Mesendoderm (in vitro differentiated cells): ENCODE data around the gene AGAP1.
A peak's percentile ranks its signal among the peaks of the same experiment; 100 is the strongest.

ENCODE experiments used
- DNase-seq: peaks from one replicate; pipeline ENCODE4 v3.0.0; 2013
- H2AK5ac ChIP-seq: 2 replicates; pipeline ENCODE4 v1.6.1; 2013; ENCODE audit warnings: low read length, inconsistent platforms
- H2BK120ac ChIP-seq: 2 replicates; pipeline ENCODE4 v1.6.1; 2013; ENCODE audit warnings: low read depth, mild to moderate bottlenecking, low read length, moderate library complexity, mixed read lengths
- H2BK15ac ChIP-seq: replicated peaks from 2 replicates; pipeline ENCODE4 v1.6.1; 2013; ENCODE audit warnings: low read depth, mild to moderate bottlenecking, moderate library complexity
- H2BK5ac ChIP-seq: 2 replicates; pipeline ENCODE4 v1.6.1; 2013; ENCODE audit warnings: low read length, inconsistent platforms
- H3K18ac ChIP-seq: 2 replicates; pipeline ENCODE4 v1.6.1; 2013; ENCODE audit warnings: mild to moderate bottlenecking, low read length, mixed read lengths
- H3K23ac ChIP-seq: one replicate; pipeline ENCODE4 v1.6.1; 2013; ENCODE audit warnings: low read length
- H3K27ac ChIP-seq: 2 replicates; pipeline ENCODE4 v1.5.1; 2013; ENCODE audit warnings: low read depth, mild to moderate bottlenecking, inconsistent platforms, low read length, moderate library complexity
- H3K27me3 ChIP-seq: 2 replicates; pipeline ENCODE4 v1.6.1; 2013; ENCODE audit warnings: low read length, control low read depth, mild to moderate bottlenecking, inconsistent platforms; ENCODE audit not compliant: insufficient read depth, poor library complexity
- H3K36me3 ChIP-seq: 2 replicates; pipeline ENCODE4 v1.6.1; 2013; ENCODE audit warnings: low read length, inconsistent platforms; ENCODE audit not compliant: control insufficient read depth, insufficient read depth
- H3K4ac ChIP-seq: one replicate; pipeline ENCODE4 v1.6.1; 2013; ENCODE audit warnings: low read depth, mild to moderate bottlenecking, low read length, moderate library complexity
- H3K4me1 ChIP-seq: 2 replicates; pipeline ENCODE4 v1.6.1; 2013; ENCODE audit warnings: low read depth, low read length, inconsistent platforms; ENCODE audit not compliant: control insufficient read depth
- H3K4me2 ChIP-seq: 2 replicates; pipeline ENCODE4 v1.6.1; 2013; ENCODE audit warnings: low read length
- H3K4me3 ChIP-seq: 2 replicates; pipeline ENCODE4 v1.5.1; 2013; ENCODE audit warnings: mild to moderate bottlenecking, low read length
- H3K56ac ChIP-seq: one replicate; pipeline ENCODE4 v1.6.1; 2013; ENCODE audit warnings: low read length
- H3K79me1 ChIP-seq: 2 replicates; pipeline ENCODE4 v1.6.1; 2013; ENCODE audit warnings: low read length, inconsistent platforms
- H3K79me2 ChIP-seq: 2 replicates; pipeline ENCODE4 v1.6.1; 2013; ENCODE audit warnings: mild to moderate bottlenecking, low read length; ENCODE audit not compliant: control insufficient read depth, insufficient read depth
- H3K9ac ChIP-seq: 2 replicates; pipeline ENCODE4 v1.6.1; 2013; ENCODE audit warnings: low read length, inconsistent platforms
- H4K5ac ChIP-seq: one replicate; pipeline ENCODE4 v1.6.1; 2013; ENCODE audit warnings: low read length
- H4K8ac ChIP-seq: one replicate; pipeline ENCODE4 v1.6.1; 2013; ENCODE audit warnings: low read depth, mild to moderate bottlenecking, control low read depth, low read length, moderate library complexity
- WGBS: extraction: QIAGEN DNeasy Blood & Tissue Kit; methylation state at CpG from one replicate; pipeline ENCODE4 v1.1.7; 2013; ENCODE audit warnings: low lambda C conversion rate, missing lambda C conversion rate; ENCODE audit not compliant: insufficient coverage; ENCODE audit errors: extremely low coverage; 5-methylcytosine and 5-hydroxymethylcytosine counted together

Gene AGAP1

GRCh38 chr2:236177604-236177966 is 683.7 kb downstream of the AGAP1 start:
- H2BK5ac ChIP-seq, result no peak overlapping the region
- no peak overlapping the region for H4K8ac ChIP-seq
- H4K5ac ChIP-seq, result no peak overlapping the region
- peak overlapping the region; percentile 29 for H3K4me2 ChIP-seq
- WGBS, result no CpG with 5 or more reads among the region's 20 CpGs
- H3K79me1 ChIP-seq, result no peaks in the 10 kb centered on the region
- no peak overlapping the region for H3K23ac ChIP-seq
- no peaks in the 10 kb centered on the region for H3K79me2 ChIP-seq
- H3K4me3 ChIP-seq, result no peak overlapping the region
- DNase-seq, result peak; percentile 94
- H2BK120ac ChIP-seq, result no peak overlapping the region
- H2AK5ac ChIP-seq, result no peak overlapping the region
- H3K9ac ChIP-seq, result no peak overlapping the region
- H3K36me3 ChIP-seq, result no peaks in the 10 kb centered on the region
- H3K4ac ChIP-seq, result no peak overlapping the region
- peaks cover 41% of the 10 kb centered on the region for H3K27me3 ChIP-seq
- no peak overlapping the region for H3K56ac ChIP-seq
- no peak overlapping the region for H3K18ac ChIP-seq
- no peak overlapping the region for H3K27ac ChIP-seq
- no peak overlapping the region for H2BK15ac ChIP-seq
- H3K4me1 ChIP-seq, result peaks cover 2% of the 10 kb centered on the region

- Histone ChIP-seq H3K9ac (peak overlapping the region; percentile 39), H3K56ac (peak overlapping the region; percentile 65), H3K4me2 (peak overlapping the region; percentile 58), H3K4ac (no peak overlapping the region), H3K79me2 (no peaks in the 10 kb centered on the region), H3K23ac (no peak overlapping the region), H2BK15ac (no peak overlapping the region), H3K27me3 (peaks cover 35% of the 10 kb centered on the region), H4K5ac (no peak overlapping the region), H2AK5ac (no peak overlapping the region), H3K27ac (no peak overlapping the region), H4K8ac (no peak overlapping the region), H3K4me3 (no peak overlapping the region), H3K18ac (no peak overlapping the region), H3K4me1 (peaks cover 2% of the 10 kb centered on the region), H3K79me1 (no peaks in the 10 kb centered on the region), H2BK5ac (no peak overlapping the region), H3K36me3 (no peaks in the 10 kb centered on the region), H2BK120ac (no peak overlapping the region)
- WGBS, result no CpG with 5 or more reads among the region's 65 CpGs
- peak; percentile 84 for DNase-seq
Measured at GRCh38 chr2:236177967-236178889, 684.4 kb downstream of the AGAP1 start.

DNA sequence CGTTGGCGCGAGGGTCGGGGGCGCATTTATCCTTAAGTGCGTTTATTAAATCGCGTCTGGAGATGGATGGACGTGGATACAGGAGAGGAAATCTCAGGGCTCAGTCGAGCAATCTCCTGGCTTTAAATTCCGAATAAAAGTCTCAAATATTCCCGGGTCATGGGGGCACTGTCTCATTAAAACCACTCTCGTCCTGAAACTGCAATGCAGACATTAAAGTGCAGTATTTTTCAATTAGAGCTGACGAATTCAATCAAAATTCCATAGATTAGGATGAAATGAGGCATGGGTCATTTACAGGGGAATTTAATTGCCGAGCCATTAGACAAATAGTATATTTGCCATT is 685.0 kb downstream of the AGAP1 start:
- Histone ChIP-seq H4K5ac (no peak overlapping the region), H4K8ac (no peak overlapping the region), H2AK5ac (no peak overlapping the region), H3K56ac (no peak overlapping the region), H3K4ac (no peak overlapping the region), H3K9ac (peak overlapping the region; percentile 13), H3K23ac (no peak overlapping the region), H2BK15ac (no peak overlapping the region), H3K4me1 (peaks cover 2% of the 10 kb centered on the region), H3K18ac (no peak overlapping the region), H3K79me1 (no peaks in the 10 kb centered on the region), H3K36me3 (no peaks in the 10 kb centered on the region), H3K27me3 (peaks cover 29% of the 10 kb centered on the region), H2BK120ac (no peak overlapping the region), H2BK5ac (no peak overlapping the region), H3K27ac (no peak overlapping the region), H3K4me3 (no peak overlapping the region), H3K4me2 (no peak overlapping the region), H3K79me2 (no peaks in the 10 kb centered on the region)
- no CpG with 5 or more reads among the region's 15 CpGs for WGBS
- no peak for DNase-seq

DNA sequence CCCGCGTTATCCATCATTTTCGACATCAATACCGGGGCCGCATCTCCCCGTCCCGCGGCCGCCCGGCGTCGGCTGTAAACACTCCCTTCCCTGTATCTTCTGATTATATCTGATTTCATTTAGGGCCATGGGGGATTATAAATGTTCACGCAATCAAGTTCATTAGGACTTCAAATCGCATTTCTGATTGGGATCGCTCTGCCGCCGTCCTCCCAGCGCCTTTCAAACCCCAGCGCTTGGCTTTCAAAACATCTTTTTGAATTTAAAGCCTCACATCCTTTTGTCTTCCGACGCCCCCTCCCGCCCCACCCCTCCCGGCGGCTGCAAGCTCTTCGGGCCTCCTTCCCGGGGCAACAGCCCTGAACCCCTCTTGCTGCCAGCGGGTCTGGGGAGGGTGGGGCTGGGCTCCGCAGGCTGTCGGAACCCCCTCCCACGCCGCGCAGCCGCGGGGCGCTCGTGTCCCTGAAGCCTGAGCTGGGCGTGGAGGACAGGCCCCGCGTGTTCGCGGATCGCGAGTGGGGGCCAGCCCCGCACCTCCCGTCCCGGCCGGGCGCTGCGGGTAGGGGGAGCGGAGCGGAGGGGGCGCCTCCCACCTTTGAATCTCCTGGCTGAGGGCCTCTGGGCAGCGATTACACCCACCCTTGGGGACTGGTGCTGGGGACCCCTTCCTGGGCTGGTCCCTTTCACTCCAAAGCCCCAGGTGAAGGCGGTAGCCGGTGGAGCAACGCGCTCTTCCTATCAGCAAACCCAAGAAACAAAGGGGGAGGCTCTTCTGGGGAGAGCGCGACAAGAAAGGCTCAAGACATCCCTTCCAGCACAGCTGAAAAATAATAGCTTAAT is 685.6 kb downstream of the AGAP1 start:
- no peaks in the 10 kb centered on the region for H3K36me3 ChIP-seq
- no CpG with 5 or more reads among the region's 59 CpGs for WGBS
- H3K18ac ChIP-seq, result peak overlapping the region; percentile 71
- no peak overlapping the region for H3K9ac ChIP-seq
- H2BK15ac ChIP-seq, result no peak overlapping the region
- H3K27me3 ChIP-seq, result peaks cover 23% of the 10 kb centered on the region
- no peaks in the 10 kb centered on the region for H3K79me2 ChIP-seq
- H3K27ac ChIP-seq, result no peak overlapping the region
- peak; percentile 64 for DNase-seq
- no peak overlapping the region for H3K4me2 ChIP-seq
- H3K79me1 ChIP-seq, result no peaks in the 10 kb centered on the region
- H2BK5ac ChIP-seq, result no peak overlapping the region
- peaks cover 2% of the 10 kb centered on the region for H3K4me1 ChIP-seq
- H3K4ac ChIP-seq, result peak overlapping the region; percentile 6
- no peak overlapping the region for H2BK120ac ChIP-seq
- no peak overlapping the region for H2AK5ac ChIP-seq
- H3K56ac ChIP-seq, result peak overlapping the region; percentile 34
- no peak overlapping the region for H4K8ac ChIP-seq
- H4K5ac ChIP-seq, result no peak overlapping the region
- H3K23ac ChIP-seq, result no peak overlapping the region
- no peak overlapping the region for H3K4me3 ChIP-seq

- Histone ChIP-seq H2BK120ac (no peak overlapping the region), H3K18ac (no peak overlapping the region), H3K27ac (no peak overlapping the region), H3K4me2 (no peak overlapping the region), H3K79me1 (no peaks in the 10 kb centered on the region), H4K5ac (no peak overlapping the region), H3K9ac (no peak overlapping the region), H3K4me3 (no peak overlapping the region), H3K79me2 (no peaks in the 10 kb centered on the region), H3K23ac (no peak overlapping the region), H4K8ac (no peak overlapping the region), H3K4ac (no peak overlapping the region), H3K36me3 (no peaks in the 10 kb centered on the region), H2AK5ac (no peak overlapping the region), H3K27me3 (peaks cover 16% of the 10 kb centered on the region), H3K56ac (no peak overlapping the region), H3K4me1 (no peaks in the 10 kb centered on the region), H2BK15ac (no peak overlapping the region), H2BK5ac (no peak overlapping the region)
- DNase-seq, result peak; percentile 70
- WGBS, result no CpG with 5 or more reads among the region's 12 CpGs
Measured at GRCh38 chr2:236180076-236180816, 686.4 kb downstream of the AGAP1 start.
